HG03571 (cell line): ENCODE results near the gene SERINC2.

ENCODE experiments used
- ATAC-seq: cut with Tn5 transposase; IDR thresholded peaks from one replicate; pipeline ENCODE4 v1.9.1; 2021; ENCODE audit not compliant: unreplicated experiment

Gene SERINC2

DNA sequence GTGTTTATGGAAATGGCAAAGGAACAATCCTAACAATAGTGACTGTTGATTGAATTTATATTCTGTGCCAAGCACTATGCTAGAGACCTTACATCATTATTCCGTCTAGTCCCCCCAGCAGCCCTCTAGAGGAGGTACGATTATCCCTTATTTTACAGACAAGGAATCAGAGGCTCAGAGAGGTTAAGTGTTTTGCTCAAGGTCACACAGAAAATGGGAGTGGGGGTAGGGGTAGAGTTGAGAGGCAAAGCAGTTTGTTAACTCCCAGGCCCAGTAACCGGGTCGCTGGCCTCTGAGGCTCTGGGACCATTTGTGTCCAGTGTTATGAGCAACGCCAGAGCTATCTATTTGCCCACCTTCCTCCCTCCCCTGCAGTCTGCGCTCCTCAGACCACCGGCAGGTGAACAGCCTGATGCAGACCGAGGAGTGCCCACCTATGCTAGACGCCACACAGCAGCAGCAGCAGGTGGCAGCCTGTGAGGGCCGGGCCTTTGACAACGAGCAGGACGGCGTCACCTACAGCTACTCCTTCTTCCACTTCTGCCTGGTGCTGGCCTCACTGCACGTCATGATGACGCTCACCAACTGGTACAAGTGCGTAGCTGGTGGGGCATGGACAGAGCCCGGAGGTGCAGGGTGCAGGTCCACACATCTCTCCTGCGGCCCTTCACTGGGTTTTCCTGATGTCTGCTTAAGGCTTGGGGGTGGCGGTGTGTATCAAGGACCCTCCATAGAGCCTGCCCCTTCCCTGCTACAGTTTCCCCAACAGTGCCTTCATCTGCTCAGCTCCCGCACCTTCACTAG is 19.8 kb downstream of the SERINC2 start:
- no peak for ATAC-seq

GRCh38 chr1:31433396-31433930 is 20.4 kb downstream of the SERINC2 start:
- ATAC-seq, result no peak

- no peak for ATAC-seq
Observed at GRCh38 chr1:31434101-31434871, 21.3 kb downstream of the SERINC2 start.

DNA sequence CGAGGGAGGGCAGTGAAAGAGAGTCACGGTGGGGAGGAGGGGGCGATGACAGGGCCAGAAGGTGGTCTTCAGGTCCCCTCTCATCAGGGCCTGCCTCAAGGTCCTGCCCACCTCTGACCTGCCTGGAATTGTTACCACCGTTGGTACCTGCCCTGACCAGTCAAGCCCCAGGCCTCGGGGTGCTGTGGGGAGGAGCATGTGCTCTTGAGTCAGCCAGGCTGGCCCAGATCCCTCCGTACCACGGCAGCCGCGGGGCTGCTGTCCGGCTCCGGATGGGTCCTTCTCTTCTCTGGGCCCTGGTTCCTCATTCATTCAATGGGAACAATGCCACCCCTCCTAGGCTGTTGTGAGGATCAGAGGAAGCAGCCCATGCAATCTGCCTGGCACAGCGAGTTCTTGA is 22.0 kb downstream of the SERINC2 start:
- no peak for ATAC-seq

- no peak for ATAC-seq
Observed at GRCh38 chr1:31435471-31436409, 22.7 kb downstream of the SERINC2 start.

GRCh38 chr1:31436596-31437432 is 23.8 kb downstream of the SERINC2 start:
- no peak for ATAC-seq

- no peak for ATAC-seq
Observed at GRCh38 chr1:31437433-31438037, 24.5 kb downstream of the SERINC2 start.

GRCh38 chr1:31439276-31439675 is 26.3 kb downstream of the SERINC2 start:
- ATAC-seq, result no peak

DNA sequence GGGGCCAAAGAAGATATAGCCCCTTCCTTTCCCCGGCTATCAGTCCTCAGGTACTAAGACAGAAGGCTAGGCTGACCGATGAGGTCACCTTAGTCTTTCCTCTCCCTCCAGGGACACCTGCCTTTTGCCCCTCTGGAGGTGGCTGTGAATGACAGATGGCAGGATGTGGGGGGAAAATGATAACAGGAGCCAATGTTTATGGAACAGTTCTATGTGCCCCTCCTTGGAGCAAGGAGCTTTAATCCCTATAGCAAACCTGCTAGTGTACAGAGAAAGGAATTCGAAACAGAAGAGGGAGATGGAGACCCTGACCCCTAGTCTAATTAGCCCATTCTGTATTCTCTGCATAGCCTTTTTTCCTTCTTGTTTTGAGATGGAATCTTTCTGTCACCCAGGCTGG is 28.1 kb downstream of the SERINC2 start:
- ATAC-seq, result no peak

GRCh38 chr1:31441558-31441957 is 28.5 kb downstream of the SERINC2 start:
- ATAC-seq, result no peak

- ATAC-seq, result no peak
Observed at GRCh38 chr1:31441970-31442647, 29.1 kb downstream of the SERINC2 start.

DNA sequence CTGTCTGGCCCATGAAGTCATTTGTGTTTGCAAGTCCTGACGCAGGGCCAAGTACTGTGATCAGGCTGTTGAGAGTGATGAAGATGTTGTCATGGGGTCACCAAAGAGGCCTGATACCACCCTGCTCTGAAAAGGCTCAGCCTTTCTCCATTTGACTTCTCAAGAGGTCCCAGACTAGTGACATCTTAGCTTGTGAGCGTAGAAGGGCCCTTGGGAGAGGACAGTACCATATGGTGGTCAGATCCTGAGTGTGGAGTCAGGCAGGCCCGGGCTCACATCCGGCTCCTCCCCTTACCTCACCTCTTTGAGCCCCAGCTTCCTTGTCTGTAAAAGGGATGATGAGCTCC is 29.6 kb downstream of the SERINC2 start:
- ATAC-seq, result no peak

- ATAC-seq, result no peak
Observed at GRCh38 chr1:31443673-31444072, 30.7 kb downstream of the SERINC2 start.

- ATAC-seq, result no peak
Observed at GRCh38 chr1:31444725-31445448, 31.9 kb downstream of the SERINC2 start.

DNA sequence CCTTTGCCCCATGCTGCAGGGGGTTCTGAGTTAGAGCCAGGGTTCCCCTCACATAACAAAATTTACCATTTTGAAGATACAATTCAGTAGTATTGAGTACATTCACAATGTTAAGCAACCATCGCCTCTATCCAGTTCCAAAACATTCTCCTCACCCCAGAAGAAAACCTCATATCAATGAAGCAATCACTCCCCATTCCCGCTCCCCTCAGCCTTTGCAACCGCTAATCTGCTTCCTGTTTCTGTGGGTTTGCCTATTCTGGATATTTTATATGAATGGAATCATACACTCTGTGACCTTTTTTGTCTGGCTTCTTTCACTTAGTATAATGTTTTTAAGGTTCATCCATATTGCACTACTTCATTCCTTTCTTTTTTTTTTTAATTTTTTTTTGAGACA is 32.9 kb downstream of the SERINC2 start:
- no peak for ATAC-seq

DNA sequence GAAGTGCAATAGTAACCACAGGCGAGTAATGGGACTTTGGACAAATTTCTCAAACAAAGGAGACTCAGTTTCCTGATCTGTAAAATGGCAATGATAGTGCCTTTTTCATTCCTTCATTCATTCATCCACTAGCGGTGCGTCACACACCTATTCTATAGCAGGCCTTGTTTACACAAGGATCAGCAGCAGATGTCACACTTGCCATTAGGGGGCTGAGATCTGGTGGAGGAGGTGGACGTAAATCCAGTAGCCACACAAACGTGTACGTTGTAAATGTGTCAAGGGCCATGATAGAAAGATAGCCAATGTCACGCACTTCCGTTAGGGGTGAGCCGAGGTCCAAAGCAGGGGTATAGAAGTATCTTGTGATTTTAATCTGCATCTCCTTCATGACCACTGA is 34.2 kb downstream of the SERINC2 start:
- no peak for ATAC-seq

DNA sequence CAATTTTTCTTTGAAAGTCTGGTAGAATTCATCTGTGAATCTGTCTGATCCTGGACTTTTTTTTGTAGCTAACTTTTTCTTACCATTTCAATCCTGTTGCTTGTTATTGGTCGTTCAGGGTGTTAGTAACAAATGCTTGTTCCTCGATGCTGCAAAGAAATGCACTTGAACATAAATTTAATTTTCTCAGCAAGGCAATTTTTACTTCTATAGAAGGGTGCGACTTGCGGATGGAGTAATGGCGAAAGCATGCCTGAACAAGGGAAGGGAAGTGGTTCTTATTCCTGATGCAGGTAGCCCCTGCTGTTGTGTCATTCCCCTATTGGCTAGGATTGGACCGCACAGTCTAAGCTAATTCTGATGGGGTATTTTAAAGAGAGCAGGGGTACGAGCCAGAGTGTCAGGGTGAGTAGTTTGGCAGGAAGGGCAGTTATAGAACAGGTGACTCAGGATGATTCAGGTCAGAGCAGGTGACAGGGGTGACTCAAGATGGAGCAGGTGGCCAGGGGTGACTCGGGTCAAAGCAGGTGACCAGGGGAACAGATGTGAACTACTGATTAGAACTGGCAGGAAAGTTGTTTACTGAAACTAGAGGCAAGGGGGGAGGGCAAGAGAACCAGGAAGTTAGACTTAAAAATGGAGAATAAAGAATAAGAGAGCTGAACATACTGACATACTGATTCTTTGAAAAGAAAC is 40.5 kb downstream of the SERINC2 start:
- ATAC-seq, result no peak

DNA sequence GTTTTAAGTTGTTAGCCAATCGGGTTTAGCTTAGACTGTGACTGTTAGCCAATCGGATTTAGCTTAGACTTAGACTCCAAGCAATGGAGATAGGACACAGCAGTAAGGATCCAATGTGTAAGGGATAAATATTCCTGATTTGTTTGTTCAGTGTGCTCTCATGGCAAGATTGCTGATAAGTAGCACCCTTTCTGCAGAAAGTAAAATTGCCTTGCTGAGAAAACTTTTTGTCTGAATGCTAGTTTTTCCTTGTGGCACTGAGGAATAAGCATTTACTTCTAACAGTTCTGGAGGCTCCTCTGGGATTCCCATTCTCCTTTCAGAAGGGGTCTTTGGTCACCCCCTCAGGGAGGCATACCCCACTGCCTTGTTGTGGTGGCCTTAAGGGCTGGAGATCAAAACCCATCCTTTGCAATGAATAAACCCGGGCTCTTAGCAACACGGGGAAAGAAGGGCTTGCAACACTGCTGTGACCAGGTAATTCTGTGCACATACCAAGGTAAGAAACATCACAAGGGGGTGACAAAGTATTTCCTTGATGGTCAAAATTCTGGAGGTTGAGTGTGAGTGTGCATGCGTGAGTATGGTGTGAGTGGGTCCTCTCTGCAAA is 45.4 kb downstream of the SERINC2 start:
- no peak for ATAC-seq
